ENCODE data around the gene BCL2L14.
A peak's percentile ranks its signal among the peaks of the same experiment; 100 is the strongest.

BCL2L14 gene, protein sequence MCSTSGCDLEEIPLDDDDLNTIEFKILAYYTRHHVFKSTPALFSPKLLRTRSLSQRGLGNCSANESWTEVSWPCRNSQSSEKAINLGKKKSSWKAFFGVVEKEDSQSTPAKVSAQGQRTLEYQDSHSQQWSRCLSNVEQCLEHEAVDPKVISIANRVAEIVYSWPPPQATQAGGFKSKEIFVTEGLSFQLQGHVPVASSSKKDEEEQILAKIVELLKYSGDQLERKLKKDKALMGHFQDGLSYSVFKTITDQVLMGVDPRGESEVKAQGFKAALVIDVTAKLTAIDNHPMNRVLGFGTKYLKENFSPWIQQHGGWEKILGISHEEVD

DNA sequence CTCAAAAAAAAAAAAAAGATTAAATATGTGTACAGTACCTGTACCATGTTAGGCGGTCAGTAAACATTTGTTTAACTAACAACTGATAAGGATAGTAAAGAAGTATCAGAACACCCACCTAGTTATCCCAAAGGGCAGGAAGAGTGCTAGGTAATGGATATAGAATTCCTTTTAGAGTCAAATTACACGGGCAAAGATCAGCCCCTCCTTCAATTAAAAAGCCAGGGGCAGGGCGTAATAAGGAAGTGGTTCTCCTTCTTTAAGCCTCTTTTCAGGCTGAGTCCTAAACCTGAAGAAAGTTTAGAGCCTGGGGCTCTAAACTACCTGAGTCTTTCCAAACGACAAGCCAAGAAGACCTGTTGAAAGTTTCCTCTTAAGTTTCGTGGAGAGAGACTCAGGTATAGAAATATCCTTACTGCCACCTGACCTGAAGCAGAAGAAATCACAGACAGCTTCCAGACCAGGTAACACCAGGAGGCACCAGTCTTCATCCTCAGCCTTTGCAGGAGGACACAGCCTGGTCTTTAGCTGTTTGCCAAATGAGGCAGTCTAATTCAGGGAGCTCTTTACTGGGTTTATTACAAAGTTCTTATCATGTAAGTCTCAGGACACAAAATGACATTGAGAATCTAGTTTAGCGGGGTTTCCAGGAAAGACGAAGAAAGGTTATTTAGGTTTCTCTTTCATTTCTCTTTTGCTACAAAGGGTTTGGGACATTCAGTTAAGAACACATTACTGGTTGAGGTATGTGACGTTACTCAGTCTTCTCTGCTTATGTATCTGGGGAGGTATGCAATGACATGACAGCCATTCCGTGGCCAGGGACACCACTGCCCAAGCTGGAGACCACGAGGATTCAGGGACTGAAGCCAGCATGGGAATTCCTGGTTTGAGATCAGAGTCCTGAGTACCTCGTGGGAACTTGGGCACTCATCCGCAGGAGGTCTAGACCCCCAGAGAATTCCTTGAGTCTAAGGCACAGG is at the start of gene BCL2L14:
BCL2L14 (plus strand) TSS at position 266 of the 983 bp plus-strand sequence. CDS start 8,367 bp downstream, outside the sequence.
- DNase-seq, result no peak

DNA sequence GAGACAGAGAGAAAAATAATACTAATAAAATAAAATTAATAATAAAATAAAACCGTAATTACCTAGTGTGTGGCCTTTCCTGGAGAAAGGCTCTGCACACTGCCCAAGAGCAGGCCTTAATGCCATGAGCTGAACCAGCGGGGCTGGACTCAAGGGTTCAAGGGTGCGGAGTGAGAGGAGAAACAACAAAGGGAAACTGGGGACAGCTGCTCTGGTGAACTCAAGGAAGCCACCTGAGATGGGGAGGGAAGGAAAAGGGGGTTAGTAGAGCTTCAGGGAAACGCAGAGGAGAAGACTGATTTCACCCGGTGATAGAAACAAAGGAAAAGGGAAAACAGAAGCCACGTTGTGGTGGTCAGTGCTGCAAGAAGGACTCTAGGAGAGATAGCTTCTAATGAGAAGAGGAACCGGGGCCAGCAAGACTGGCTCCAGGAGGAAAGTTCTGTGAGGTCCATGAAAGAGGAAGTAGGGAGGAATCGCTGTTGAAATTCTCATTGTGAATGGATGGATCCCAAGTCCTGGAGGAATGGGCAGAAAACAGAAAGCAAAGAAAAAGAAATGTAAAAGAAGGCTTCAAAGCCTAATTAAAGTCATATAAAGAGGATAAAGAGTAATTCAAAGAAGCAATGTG is 48.3 kb upstream of the BCL2L14 start:
- no peak for DNase-seq

DNA sequence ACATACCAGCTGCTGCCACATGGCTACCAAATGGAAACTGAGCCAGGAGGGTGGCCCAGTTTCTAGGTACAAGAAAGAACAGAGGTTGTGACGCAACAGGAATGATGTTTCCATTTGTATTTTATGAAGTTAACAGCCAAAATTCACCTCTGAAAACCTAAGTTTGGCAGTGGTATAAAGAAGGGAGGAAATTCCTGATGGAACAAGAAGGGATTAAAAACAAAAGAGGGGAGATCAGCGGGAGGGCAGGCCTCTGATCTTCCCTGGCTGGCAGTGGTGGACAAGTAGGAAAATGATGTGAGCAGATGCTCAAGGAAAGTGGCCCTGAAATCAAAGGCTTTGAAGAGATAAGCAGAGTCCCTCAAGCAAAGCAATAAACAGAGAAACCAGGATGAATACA is 47.3 kb upstream of the BCL2L14 start:
- no peak for DNase-seq

- DNase-seq, result no peak
Observed at GRCh38 chr12:12024911-12025682, 45.6 kb upstream of the BCL2L14 start.

GRCh38 chr12:12025799-12026386 is 44.8 kb upstream of the BCL2L14 start:
- no peak for DNase-seq

GRCh38 chr12:12028668-12029402 is 41.9 kb upstream of the BCL2L14 start:
- DNase-seq, result no peak

DNA sequence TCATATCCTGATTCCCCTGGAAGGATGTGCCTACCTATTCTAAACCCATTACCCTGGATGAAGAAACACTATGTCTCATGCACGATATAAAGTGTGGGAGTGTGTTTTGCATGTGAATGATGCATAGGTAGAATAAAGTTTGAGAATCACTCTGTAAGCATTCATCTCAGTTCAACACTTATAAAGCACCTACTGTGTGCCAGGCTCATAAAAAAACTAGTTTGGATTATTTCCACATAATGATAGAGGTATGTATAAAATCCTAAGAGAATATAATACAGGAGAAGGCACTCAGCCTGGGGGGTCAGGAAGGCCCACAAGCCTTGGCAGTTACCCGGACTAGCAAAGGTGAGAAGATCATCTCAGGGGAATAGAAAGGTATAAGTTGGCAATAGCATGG is 41.1 kb upstream of the BCL2L14 start:
- no peak for DNase-seq

DNA sequence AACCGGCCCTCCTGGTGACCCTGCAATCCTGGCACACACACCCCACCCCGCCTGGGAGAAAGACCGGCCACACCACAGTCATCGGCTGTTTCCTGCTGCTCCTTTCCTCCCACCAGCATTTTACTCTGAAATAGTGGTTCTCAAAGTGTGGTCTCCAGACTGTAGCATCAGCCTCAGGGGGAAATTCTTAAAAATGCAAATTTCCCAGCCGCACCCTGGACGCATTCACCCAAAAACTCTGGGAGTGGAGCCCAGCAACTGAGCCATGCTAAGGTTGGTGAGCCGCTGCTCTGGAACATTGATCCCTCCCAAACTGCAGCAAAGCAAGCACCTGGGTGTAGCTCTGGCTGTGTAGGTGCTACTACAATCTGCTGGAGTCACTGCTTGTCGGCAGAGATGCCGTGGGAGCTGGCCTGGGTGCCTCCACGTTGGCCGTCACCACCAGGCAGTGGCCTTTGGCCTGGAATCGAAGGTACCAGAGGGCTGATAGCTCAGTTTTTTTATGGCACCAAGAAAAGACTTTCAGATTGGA is 38.4 kb upstream of the BCL2L14 start:
- peak; percentile 4 for DNase-seq

GRCh38 chr12:12032851-12033797 is 37.6 kb upstream of the BCL2L14 start:
- DNase-seq, result peak; percentile 95

- DNase-seq, result no peak
Observed at GRCh38 chr12:12033824-12034223, 36.9 kb upstream of the BCL2L14 start.

GRCh38 chr12:12034344-12034743 is 36.4 kb upstream of the BCL2L14 start:
- DNase-seq, result no peak

DNA sequence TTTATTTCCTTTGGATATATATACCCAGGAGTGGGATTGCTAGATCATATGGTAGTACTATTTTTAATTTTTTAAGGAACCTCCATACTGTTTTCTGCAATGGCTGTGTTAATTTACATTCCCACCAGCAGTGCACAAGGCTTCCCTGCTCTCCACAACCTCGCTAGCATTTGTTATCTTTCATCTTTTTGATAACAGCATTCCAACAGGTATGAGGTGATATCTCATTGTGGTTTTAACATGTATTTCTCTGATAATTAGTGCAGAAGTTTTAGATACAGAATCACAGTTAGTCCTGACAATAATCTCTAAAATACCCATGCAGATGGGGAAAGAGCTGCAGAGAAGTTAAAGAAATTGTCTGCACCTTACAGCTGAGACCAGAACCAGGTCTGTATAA is 35.5 kb upstream of the BCL2L14 start:
- DNase-seq, result no peak

- DNase-seq, result no peak
Observed at GRCh38 chr12:12036901-12037300, 33.8 kb upstream of the BCL2L14 start.

- DNase-seq, result no peak
Observed at GRCh38 chr12:12039897-12040296, 30.8 kb upstream of the BCL2L14 start.

- no peak for DNase-seq
Observed at GRCh38 chr12:12046401-12046800, 24.3 kb upstream of the BCL2L14 start.

- no peak for DNase-seq
Observed at GRCh38 chr12:12047682-12048081, 23.1 kb upstream of the BCL2L14 start.

DNA sequence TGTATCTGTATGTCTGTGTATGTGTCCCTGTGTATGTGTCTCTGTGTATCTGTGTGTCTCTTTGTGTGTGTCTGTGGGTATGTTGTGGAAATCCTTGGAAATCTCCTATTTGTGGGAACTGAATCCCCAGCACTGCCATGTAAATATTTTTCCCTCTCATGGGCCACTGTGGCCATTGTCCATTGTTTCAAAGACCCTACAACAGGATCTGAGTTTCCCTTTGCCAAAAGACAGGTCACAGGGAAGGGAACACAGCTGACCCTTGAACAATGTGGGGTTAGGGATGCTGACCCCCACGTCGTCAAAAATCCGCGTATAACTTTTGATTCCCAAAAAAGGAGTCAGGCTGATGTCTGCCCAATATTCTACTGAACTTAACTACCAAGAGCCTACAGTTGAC is 22.5 kb upstream of the BCL2L14 start:
- DNase-seq, result no peak

- no peak for DNase-seq
Observed at GRCh38 chr12:12048714-12049113, 22.0 kb upstream of the BCL2L14 start.

GRCh38 chr12:12051668-12052067 is 19.1 kb upstream of the BCL2L14 start:
- DNase-seq, result no peak

- no peak for DNase-seq
Observed at GRCh38 chr12:12054993-12055392, 15.7 kb upstream of the BCL2L14 start.
